GM18520 (cell line): ENCODE measurements around the gene SEC14L2.

Experiments
- ATAC-seq: cut with Tn5 transposase; IDR thresholded peaks from one replicate; pipeline ENCODE4 v1.9.1; 2021; ENCODE audit not compliant: unreplicated experiment

SEC14L2 gene

DNA sequence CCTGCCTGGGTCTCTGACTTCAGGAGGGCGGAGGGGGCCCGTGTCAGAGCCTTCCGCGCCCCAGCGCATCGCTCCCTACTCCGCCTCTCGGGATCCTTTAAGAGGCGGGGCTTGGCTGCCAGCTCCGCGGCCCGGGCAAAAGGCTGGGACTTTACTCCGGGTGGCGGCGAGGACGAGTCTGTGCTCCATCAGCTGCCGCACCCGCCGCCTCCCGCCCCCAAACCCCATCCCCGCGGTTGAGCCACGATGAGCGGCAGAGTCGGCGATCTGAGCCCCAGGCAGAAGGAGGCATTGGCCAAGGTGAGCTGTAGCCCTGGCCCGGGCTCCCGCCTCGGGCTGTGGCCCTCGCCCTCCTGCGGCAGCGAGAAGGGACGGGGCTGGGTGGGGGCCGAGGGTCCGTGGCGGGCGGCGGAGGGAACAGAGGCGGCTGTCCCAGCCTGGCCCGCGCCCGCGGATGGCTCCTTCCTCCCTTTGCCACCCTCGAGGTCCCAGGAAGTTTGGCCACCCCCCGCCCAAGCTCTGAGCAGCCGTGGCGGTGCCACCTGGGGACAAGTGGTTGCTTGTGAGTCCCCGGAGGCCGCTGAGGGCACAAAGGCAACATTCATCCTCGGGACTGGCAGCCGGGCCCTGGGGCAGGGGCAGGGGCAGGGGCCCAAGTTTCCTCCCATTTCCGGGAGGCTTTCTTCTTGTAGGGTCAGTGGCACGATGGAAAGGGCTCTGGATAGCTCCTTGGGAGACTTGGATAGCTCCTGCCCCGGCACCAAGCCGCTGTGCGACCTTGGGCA is at the start of gene SEC14L2:
Gene SEC14L2, plus strand, starts transcription at position 148 of the 785 bp plus-strand sequence. Its CDS starts 99 bp downstream, at position 247.
- no peak for ATAC-seq

DNA sequence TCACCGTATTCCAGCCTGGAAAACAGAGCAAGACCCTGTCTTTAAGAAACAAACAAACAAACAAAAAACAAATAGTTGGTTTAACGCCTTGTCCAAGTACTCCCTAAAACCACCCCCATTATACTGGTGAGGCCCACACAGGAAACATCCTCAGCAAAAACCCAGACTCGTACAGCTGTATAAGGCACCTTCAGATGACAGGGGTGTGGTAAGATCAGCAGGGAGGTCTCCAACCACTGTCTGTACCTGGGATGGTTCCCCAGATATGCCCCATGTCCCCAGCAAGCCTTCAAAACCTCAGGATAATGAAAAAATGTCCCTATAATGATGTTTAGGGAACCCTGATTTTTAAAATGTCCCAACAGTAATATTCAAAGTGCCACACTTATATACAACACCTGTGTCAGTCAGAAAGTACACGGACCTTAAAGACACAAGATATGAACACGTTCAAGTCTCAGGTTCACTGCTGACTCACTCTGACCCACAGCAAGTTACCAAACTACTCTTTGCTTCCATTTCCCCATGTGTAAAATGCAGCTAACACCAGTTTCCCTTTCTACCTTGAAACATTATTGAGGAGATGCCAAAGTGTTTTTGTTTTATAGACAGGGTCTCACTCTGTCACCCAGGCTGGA is 49.4 kb upstream of the SEC14L2 start:
- ATAC-seq, result no peak

DNA sequence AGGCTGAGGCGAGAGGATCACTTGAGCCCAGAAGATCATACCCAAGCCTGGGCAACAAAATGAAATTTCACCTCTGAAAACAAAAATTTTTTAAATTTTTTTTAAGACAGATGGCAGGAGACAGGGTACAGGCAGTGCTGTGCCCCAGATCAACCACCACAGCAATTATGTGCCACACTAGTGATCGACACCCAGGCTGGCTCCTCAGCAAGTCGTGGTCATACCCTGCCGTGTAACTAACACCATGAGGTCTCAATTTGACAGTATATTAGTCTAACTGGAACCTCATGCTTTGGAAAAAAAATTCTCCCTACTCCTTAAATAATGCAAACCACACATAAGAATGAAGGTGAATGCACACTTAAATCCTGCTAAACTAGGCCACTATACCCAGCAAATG is 48.4 kb upstream of the SEC14L2 start:
- ATAC-seq, result no peak

DNA sequence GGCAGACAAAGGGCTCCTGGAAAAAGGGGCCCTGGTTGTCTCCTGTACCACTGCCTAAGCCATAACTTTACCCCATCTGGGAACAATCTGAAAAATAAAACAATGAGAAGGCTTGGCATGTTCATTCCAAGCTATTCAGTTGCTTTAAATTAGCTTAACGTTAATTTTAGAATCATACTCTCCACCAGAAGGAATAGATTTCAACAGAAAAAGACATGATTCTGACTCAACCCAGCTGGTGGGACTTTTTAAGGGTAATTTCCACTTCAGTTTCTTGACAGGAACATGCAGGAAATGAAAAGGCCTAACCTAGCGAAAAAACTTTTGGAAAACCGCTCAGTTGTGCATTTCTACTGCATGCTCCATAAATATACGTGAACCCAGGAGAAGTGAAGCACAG is 48.0 kb upstream of the SEC14L2 start:
- ATAC-seq, result no peak

DNA sequence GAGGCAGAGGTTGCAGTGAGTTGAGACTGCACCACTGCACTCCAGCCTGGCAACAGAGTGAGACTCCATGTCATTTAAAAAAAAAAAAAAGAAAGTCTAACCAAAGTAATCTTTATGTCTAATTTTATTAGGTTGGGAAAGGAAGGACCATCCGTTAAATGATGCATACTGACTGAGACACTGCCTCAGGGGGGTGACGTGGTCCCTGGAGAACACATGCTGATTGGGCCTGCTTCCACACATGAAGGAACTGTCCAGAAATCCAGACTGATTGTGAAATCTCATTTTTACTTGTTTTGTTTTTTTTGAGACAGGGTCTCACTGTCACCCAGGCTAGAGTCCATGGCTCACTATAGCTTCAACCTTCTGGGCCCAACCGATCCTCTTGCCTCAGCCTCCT is 45.6 kb upstream of the SEC14L2 start:
- no peak for ATAC-seq

DNA sequence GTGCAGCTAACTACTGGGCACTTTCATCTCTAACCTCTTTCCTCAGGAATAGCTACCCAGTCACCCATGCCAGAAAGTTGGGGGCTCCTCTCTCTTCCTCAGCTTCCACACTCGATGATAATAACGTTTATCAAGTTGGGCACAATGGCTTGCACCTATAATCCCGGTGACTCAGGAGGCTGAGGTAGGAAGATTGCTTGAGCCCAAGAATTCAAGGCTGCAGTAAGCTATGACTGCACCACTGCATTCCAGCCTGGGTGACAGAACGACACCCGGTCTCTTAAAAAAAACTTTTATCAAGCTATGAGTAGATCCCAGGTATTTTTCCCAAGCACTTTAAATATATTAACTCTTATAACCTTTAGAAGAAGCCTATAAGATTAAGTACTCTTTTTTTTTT is 42.2 kb upstream of the SEC14L2 start:
- no peak for ATAC-seq

DNA sequence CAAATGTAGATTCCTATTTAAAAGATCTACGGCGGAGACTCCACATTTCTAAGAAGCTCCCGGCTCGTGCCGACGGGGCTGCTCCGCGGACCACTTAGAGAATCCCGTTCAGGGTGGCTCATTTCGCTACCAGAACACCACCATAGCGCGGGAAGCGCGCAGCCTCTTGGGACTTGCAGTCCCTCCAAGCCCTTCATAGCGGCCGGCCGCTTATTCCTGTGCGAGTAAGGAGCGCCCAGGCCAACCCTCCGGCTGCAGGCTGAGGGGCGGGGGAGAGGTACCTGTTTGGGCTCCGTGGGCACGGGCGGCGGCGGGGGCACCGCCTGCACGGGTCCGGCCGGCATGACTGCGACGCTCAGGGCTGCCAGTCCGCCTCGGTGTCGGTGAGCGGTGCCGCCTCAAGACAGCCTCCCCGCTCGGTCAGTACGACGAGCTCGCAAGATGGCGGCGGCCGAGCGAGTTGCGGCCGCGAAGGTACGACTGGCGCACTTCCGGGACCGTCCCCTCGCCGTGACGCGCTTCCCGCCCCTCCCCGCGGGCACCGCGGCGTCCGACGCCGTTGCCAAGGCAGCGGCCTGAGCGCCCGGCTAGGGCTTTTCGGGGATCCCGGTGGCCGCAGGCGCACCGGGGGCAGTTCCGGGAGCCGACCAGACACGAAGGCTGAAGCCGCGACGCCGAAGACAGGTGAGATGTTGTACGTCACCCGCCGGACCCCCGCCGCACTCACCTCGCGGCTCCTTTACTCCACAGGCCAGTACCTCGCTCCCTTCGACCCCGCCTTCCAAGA is 40.2 kb upstream of the SEC14L2 start, which contains the start of the genes CCDC157 and SF3A1:
Gene CCDC157, plus strand, starts transcription at position 559 of the 787 bp plus-strand sequence. CDS start 8,994 bp downstream, outside the sequence.
Gene SF3A1, minus strand, starts transcription at position 446 of the 787 bp plus-strand sequence. Its CDS starts 102 bp downstream, at position 344.
- ATAC-seq, result peak; percentile 81

DNA sequence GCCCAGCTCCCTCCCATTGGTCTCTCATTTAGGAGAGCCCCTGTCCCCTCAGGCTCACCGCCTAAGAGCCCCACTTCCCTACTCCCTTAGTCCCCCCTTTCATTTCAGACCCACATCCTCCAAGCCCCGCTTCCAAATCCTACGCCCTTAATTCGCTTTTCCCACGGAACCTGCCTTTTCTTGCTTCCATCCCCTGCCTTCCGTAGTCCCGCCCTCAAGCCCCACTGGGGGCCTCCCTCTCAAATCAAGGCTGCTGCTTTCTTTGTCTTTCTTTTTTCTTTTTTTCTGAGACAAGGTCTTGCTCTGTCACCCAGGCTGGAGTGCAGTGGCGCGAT is 39.6 kb upstream of the SEC14L2 start:
- ATAC-seq, result no peak

DNA sequence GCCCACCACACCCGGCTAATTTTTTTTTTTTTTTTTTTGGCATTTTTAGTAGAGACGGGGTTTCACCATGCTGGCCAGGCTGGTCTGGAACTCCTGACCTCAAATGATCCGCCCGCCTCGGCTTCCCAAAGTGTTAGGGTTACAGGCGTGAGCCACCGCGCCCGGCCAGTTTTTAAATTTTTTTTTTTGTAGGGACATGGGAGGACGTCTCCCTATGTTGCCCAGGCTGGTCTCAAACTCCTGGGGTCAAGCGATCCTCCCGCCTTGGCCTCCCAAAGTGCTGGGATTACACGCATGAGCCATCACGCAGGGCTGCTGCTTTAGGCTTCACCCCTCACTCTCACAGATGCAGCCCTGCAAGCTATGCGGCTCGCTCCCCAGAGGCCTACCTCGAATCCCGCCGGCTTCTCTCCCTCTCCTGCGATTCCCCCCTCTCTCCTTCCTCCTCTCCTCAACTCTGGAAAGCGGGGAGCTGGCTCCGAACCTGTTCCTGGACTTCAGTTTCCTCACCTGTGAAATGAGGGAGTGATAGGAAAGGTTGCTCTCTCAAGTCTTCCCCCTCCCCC is 39.1 kb upstream of the SEC14L2 start:
- no peak for ATAC-seq

DNA sequence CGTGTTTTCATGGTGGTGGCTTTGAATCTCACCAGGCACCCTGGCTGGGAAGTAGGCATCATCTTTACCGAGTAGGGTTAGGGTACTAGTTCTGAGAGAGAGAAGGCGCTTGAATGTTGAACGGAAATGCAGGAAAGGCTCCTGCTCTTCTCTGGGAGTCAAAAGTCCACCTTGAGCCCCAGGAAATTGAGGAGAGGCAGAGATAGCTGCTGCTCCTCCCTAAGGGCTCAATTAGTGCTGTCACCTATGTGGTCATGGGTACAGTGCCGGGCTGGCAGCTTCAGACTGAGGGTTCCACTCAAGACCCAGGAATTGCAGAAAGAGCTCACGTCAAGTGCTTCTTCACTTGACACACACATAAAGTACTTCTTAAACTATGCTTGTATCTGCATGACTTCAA is 38.3 kb upstream of the SEC14L2 start:
- no peak for ATAC-seq

DNA sequence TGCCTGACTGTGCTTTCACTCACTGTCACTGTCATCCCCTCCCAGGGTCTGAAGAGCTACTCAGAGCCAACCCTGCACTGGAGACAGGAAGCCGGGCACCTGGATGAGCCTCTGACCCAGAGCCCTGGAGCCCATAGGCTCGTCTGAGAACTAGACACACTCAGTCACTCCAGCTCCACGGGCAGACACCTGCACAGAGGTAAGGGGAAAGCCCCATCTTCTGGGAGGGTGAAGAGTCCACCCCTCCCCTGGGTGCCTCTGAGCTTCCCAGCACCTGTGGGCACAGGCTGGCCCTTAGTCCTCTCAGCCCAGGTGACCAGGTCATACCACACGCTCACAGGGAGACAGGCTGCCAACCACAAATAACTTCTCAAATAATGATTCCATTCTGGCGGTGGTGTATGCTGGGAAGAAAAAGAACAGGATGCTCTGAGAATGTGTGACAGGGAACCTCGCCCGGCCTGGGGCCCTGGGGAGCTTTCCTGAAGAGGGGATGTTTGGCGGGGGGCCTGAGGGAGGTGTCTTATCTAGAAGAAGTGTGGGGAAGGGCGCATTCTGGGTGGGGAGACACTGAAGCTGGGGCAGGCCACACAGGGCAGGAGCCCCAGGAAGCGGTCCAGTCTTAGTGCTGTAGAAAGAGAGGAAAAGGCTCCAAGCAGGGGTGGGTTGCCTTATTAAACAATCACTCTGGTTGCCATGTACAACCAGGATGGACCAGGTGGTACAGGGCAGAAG is 34.7 kb upstream of the SEC14L2 start:
- ATAC-seq, result no peak

DNA sequence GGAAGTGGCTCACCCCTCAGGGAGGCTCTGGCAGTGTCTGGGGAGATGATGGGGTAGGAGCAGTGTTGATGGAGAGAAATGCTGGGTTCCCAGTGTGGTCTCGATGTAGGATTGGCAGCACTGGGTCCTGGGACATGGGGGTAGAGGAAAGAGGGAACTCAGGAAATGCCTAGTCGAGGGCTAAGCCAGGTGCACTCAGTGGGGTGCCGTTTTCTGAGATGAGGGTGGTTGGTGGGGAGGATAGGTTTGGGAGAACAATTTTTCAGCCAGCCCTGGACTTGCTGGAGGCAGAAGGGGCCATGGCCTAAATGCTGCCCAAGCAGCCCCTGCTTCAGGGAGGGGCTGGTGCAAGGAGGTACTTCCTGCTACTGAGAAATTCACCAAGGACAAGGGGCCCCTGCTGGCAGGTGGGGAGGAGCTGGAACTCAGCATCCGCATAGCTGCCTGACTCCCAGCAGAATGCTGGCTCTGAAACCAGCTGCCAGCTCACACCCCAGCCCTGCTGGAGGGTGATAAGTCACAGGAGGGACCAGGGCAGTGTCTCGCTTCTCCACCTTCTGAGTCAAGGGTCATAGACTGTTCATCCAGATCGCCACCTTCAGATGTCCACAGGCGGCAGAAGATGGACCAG is 34.1 kb upstream of the SEC14L2 start:
- no peak for ATAC-seq

DNA sequence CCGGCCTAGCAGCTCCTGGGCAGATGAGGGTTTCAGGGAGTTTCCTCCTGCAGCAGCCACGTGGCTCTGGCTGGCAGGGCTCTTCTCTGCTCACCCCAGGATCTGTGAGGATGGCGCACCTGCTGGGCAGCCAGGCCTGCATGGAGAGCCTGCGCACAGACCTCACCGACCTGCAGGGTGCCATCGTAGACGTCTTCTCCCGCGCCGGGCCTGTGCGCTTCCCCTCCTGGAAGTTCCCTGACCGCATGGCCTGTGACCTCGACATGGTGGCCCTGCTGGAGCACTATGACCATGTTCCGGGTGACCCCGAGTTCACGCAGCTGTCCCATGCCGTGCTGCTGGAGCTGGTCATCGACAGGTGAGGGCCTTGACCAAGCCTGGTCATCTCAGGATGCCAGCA is 30.9 kb upstream of the SEC14L2 start:
- no peak for ATAC-seq

DNA sequence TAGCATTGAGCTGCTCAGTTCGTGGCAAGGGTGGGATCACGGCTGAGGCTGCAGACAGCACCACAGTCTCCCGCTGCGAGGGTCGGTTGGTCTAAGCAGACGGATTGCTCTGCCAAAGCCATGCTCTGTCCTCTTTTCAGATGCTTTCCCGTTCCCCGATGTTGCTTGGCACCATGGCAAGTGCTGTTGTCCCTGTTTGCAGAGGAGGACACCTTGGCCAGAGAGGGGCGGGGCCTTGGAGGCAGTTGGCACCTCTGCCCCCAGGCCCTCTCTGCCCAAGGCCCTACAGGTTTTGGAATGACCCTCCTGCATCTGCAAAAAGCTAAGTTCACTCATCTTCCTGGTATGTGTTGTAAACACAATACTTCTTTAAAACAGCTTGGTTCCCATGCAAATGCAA is 28.4 kb upstream of the SEC14L2 start:
- ATAC-seq, result no peak

DNA sequence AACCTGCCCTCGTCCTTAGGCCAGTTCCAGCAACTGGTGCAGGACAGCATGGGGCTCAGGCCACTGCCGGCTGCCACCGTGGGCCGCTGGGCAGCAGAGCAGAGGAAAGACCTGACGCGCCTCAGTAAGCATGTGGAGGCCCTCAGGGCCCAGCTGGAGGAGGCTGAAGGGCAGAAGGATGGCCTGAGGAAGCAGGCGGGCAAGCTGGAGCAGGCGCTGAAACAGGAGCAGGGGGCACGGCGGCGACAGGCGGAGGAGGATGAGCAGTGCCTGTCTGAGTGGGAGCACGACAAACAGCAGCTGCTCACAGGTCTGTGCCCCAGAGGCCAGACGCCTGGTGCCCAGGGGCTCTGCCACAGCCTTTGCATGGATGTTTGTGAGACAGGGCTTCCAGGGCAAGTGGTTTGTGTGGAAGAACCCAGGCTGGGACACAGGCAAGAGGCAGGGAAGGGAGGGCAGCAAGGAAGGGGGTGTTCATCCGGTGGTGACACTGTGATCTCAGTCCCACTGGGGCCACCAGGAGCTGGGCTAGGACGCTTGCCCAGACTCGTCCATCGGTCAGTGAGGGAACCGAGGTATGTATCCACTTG is 26.1 kb upstream of the SEC14L2 start:
- ATAC-seq, result no peak

DNA sequence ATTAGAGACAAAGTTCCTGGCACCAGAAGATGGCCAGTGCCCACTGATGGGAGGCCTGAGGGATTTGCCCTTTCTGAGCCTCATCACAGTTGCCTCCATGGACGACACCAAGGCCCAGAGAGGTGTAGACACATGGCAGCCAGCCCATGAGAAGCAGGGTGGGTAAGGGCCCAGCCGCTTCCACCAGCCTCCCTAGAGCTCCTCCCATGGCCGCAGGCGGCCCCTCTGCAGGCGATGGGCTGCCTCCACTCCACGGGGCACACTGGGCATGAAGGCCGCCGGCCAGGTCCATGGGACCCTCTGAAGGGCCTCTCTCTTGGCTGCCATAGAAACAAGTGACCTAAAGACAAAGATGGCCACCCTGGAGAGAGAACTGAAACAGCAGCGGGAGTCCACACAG is 25.5 kb upstream of the SEC14L2 start:
- ATAC-seq, result no peak

DNA sequence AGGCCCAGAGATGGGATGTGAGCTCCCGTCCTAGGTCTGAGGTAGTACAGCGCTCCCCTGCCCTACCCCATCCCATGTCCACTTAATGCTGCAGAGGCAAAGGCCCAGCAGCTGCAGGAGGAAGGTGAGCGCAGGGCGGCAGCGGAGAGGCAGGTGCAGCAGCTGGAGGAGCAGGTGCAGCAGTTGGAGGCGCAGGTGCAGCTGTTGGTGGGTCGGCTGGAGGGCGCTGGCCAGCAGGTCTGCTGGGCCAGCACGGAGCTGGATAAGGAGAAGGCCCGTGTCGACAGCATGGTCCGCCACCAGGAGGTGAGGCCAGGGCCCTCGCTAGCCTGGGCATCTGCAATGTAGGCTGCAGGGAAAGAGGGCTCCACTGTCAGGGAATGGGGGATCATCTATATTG is 24.8 kb upstream of the SEC14L2 start:
- no peak for ATAC-seq

DNA sequence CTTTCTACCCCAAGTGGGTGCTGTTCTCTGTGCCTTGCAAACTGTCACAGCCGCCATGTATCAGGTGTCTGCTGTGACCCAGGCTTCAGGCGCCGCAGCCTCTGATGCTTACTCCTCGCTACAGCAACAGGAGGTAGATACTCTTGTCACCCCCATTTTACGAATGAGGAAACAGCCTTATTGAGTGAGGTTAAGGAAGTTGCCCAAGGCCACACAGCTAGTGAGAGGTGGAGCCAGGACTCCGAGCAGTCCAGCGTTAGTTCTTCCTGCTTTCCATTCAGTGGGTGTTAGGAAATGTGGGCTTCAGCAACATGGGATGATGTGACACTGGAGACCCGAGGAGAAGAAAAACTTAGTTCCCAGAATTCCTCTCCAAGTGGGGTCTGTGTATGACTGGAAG is 23.9 kb upstream of the SEC14L2 start:
- ATAC-seq, result no peak

DNA sequence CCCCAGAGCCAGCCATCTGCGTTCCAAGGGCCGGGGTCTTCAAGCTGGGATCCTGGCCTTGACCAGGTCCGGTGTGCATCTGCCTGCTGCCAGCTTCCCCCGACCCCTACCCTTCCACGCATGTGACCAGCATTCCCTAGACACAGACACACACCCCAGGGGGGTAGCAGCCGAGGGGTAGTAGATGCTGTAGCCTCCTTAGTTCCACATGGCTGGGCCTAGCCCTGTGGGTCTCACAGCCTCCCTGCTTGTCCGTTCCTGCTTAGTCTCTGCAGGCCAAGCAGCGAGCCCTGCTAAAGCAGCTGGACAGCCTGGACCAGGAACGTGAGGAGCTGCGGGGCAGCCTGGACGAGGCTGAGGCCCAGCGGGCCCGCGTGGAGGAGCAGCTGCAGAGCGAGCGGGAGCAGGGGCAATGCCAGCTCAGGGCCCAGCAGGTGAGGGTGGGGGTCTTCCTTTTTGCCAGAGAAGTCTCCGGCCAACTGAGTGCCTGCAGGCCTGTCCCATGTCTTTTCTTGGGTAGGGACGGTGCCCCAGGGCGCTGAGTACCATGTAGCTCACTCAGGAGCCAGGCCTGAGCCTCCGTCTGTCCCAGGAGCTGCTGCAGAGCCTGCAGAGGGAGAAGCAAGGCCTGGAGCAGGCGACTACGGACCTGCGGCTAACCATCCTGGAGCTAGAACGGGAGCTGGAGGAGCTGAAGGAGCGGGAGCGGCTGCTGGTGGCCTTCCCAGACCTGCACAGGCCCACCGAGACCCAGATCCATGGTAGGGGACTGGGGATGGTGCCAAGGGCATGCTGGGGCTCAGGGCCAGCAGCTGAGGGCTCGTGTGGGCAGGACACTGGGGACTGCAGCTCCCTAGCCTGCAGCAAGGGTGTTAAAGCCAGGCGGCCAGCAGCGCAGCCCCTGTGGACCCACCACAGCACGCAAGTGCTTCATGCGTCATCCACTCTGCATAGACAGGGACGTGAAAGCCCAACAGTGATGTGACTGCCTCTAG is 23.2 kb upstream of the SEC14L2 start:
- ATAC-seq, result no peak
